NCI-H446 (cell line): ENCODE results near the gene CA6.
"Not testable (repeated sequence)": the region's sequence is repeated elsewhere in the genome, so short reads cannot be mapped to it uniquely, and the experiment has no call there.

Source experiments
- DNase-seq, 2 experiments: peaks; one replicate each; lab custom pipeline; 2025; lab: John Stamatoyannopoulos, UW

Gene CA6

GRCh38 chr1:8945568-8945967, at the start of gene CA6:
CA6 (plus strand) TSS chr1:8945868; CDS start chr1:8945887, 19 bp downstream.
- no peak for DNase-seq

GRCh38 chr1:8896775-8897174, 48.9 kb upstream of the CA6 start:
- not testable (repeated sequence) for DNase-seq

GRCh38 chr1:8897505-8897904, 48.2 kb upstream of the CA6 start:
- not testable (repeated sequence) for DNase-seq

- not testable (repeated sequence) for DNase-seq
Measured at GRCh38 chr1:8898418-8898817, 47.2 kb upstream of the CA6 start.

- DNase-seq = no peak
Measured at GRCh38 chr1:8899046-8899445, 46.6 kb upstream of the CA6 start.

GRCh38 chr1:8900684-8901083, 45.0 kb upstream of the CA6 start:
- not testable (repeated sequence) for DNase-seq

GRCh38 chr1:8902765-8903164, 42.9 kb upstream of the CA6 start:
- DNase-seq = no peak

- DNase-seq = no peak
Measured at GRCh38 chr1:8903410-8903809, 42.3 kb upstream of the CA6 start.

- DNase-seq = peak; percentile 55 to 86
Measured at GRCh38 chr1:8903908-8904650, 41.6 kb upstream of the CA6 start.

- no peak for DNase-seq
Measured at GRCh38 chr1:8905582-8906191, 40.0 kb upstream of the CA6 start.

GRCh38 chr1:8908388-8909151, 37.1 kb upstream of the CA6 start:
- DNase-seq = no peak

GRCh38 chr1:8910331-8910730, 35.3 kb upstream of the CA6 start:
- no peak for DNase-seq

GRCh38 chr1:8910914-8911313, 34.8 kb upstream of the CA6 start:
- DNase-seq = no peak

GRCh38 chr1:8911416-8912309, 34.0 kb upstream of the CA6 start:
- DNase-seq = no peak

- no peak for DNase-seq
Measured at GRCh38 chr1:8913457-8913856, 32.2 kb upstream of the CA6 start.

- DNase-seq = no peak
Measured at GRCh38 chr1:8914466-8914865, 31.2 kb upstream of the CA6 start.

GRCh38 chr1:8915446-8915845, 30.2 kb upstream of the CA6 start:
- DNase-seq = no peak

- not testable (repeated sequence) for DNase-seq
Measured at GRCh38 chr1:8917536-8917935, 28.1 kb upstream of the CA6 start.

GRCh38 chr1:8922962-8923361, 22.7 kb upstream of the CA6 start:
- no peak for DNase-seq

GRCh38 chr1:8925406-8925805, 20.3 kb upstream of the CA6 start:
- peak in 1 of 2 experiments; percentile 43 for DNase-seq

- DNase-seq = no peak
Measured at GRCh38 chr1:8925960-8926359, 19.7 kb upstream of the CA6 start.
